GM12878 (cell line): Measurements from ENCODE around the gene RUNDC1. TPM values are rescaled to one million over a fixed set of nuclear protein-coding genes. Genes with fewer than 3 reads are reported as not detected.

ENCODE experiments used
- ATAC-seq: fragments of 200-7000 bp; cut with Tn5 transposase; 3 replicates; pipeline ENCODE4 v1.9.1; 2020; ENCODE audit warnings: mild to moderate bottlenecking, moderate library complexity
- BruUV-seq: library from RNA; stranded (reverse); fragments of 400-500 nt; replicated peaks from 2 replicates; lab custom pipeline; 2021; lab: Mats Ljungman, UMichigan
- CTCF ChIA-PET: fragments of 300-600 bp; sonication (Branson Sonifier 250); formaldehyde crosslinking; extraction: SDS; loops from one replicate; lab custom pipeline; 2021; ENCODE audit warnings: inconsistent platforms; lab: Yijun Ruan, JAX
- POLR2A ChIA-PET: fragments of 350-600 bp; formaldehyde crosslinking; extraction: SDS; loops from one replicate; lab custom pipeline; 2021; ENCODE audit warnings: inconsistent platforms; lab: Charles Lee
- RAD21 ChIA-PET: fragments of 300-600 bp; sonication (Branson Sonifier 250); formaldehyde crosslinking; loops from one replicate; lab custom pipeline; 2023; ENCODE audit warnings: antibody characterized with exemption; ENCODE audit not compliant: unreplicated experiment; lab: Charles Lee
- SMC1A ChIA-PET: fragments of 300-600 bp; sonication (Branson Sonifier 250); formaldehyde crosslinking; loops from one replicate; lab custom pipeline; 2023; ENCODE audit not compliant: unreplicated experiment, uncharacterized antibody; lab: Charles Lee
- DNase-seq: peaks from one replicate; pipeline ENCODE4 v3.0.0-alpha.2; 2011; ENCODE audit warnings: low read depth, low spot score
- FAIRE-seq: peaks from 3 replicates; lab custom pipeline; 2011; peaks lifted over from hg19 to GRCh38; lab: Jason Lieb, UNC
- H2AFZ ChIP-seq: 2 replicates; pipeline ENCODE4 v1.6.0; 2011; ENCODE audit warnings: low read depth, low read length, control low read depth; ENCODE audit not compliant: control insufficient read depth
- H3K27ac ChIP-seq: 2 replicates; pipeline ENCODE4 v1.5.1; 2011; ENCODE audit warnings: control low read depth; ENCODE audit not compliant: control insufficient read depth, insufficient read depth
- H3K27me3 ChIP-seq, 2 experiments: replicated peaks in 1 of 2; 2 replicates each; pipeline versions ENCODE4 v1.6.0 to v1.6.1; 2011; ENCODE audit warnings: low read length in 1 of 2; ENCODE audit not compliant: control insufficient read depth in 2 of 2, insufficient read depth in 2 of 2
- H3K36me3 ChIP-seq, 2 experiments: 2 replicates each; pipeline ENCODE4 v1.5.1; 2011; ENCODE audit warnings: low read length in 1 of 2; ENCODE audit not compliant: control insufficient read depth in 2 of 2, insufficient read depth in 2 of 2
- H3K4me1 ChIP-seq: 2 replicates; pipeline ENCODE4 v1.6.1; 2011; ENCODE audit warnings: mild to moderate bottlenecking, low read length, moderate library complexity, mixed read lengths; ENCODE audit not compliant: control insufficient read depth, insufficient read depth
- H3K4me2 ChIP-seq: 2 replicates; pipeline ENCODE4 v1.6.0; 2011; ENCODE audit warnings: control low read depth; ENCODE audit not compliant: control insufficient read depth, insufficient read depth
- H3K4me3 ChIP-seq: fragments of 200-600 bp; sonication (generic); 2 replicates; pipeline ENCODE4 v1.5.1; 2016
- H3K79me2 ChIP-seq: 2 replicates; pipeline ENCODE4 v1.6.0; 2011; ENCODE audit warnings: low read length; ENCODE audit not compliant: control insufficient read depth, insufficient read depth
- H3K9ac ChIP-seq: 2 replicates; pipeline ENCODE4 v1.8.0; 2011; ENCODE audit warnings: low read length, control low read depth, mixed read lengths; ENCODE audit not compliant: control insufficient read depth, insufficient read depth
- H3K9me3 ChIP-seq: replicated peaks from 3 replicates; pipeline ENCODE4 v1.5.1; 2011; ENCODE audit warnings: mild to moderate bottlenecking, low read length; ENCODE audit not compliant: control insufficient read depth, insufficient read depth
- H4K20me1 ChIP-seq: 2 replicates; pipeline ENCODE4 v1.6.0; 2011; ENCODE audit not compliant: control insufficient read depth, insufficient read depth
- ATF3 ChIP-seq: IDR thresholded peaks from 2 replicates; pipeline ENCODE4 v1.6.1; 2011; ENCODE audit warnings: low read depth, mild to moderate bottlenecking, low read length, moderate library complexity, borderline replicate concordance; ENCODE audit errors: extremely low read depth
- CEBPB ChIP-seq, 2 experiments: fragments of 150-350 bp in 1 of 2; IDR thresholded peaks; 2 replicates each; pipeline ENCODE4 v1.6.1; 2012 to 2014; ENCODE audit warnings: low read depth in 2 of 2, low read length in 2 of 2, borderline replicate concordance in 1 of 2, inconsistent platforms in 1 of 2
- CEBPZ ChIP-seq: fragments of 150-350 bp; IDR thresholded peaks from 2 replicates; pipeline ENCODE4 v1.6.1; 2016; ENCODE audit warnings: low read depth, low read length
- E4F1 ChIP-seq: fragments of 450-650 bp; IDR thresholded peaks from 2 replicates; pipeline ENCODE4 v1.6.1; 2018; ENCODE audit warnings: borderline replicate concordance, mild to moderate bottlenecking; ENCODE audit not compliant: partially characterized antibody
- IRF3 ChIP-seq: fragments of 450-650 bp; IDR thresholded peaks from 2 replicates; pipeline ENCODE4 v1.6.1; 2014; ENCODE audit warnings: mild to moderate bottlenecking
- NR2F1 ChIP-seq: fragments of 450-650 bp; conservative IDR thresholded peaks from 2 replicates; pipeline ENCODE4 v1.6.1; 2017; ENCODE audit warnings: mild to moderate bottlenecking
- PAX5 ChIP-seq: IDR thresholded peaks from 2 replicates; pipeline ENCODE4 v1.6.1; 2011; ENCODE audit warnings: low read depth, low read length, borderline replicate concordance
- RELA ChIP-seq: fragments of 450-650 bp; IDR thresholded peaks from 2 replicates; pipeline ENCODE4 v1.8.0; 2014; ENCODE audit warnings: borderline replicate concordance; ENCODE audit not compliant: partially characterized antibody
- TCF7 ChIP-seq: IDR thresholded peaks from 2 replicates; pipeline ENCODE4 v1.6.1; 2014; ENCODE audit warnings: antibody characterized with exemption, borderline replicate concordance
- USF1 ChIP-seq: IDR thresholded peaks from 2 replicates; pipeline ENCODE4 v1.6.1; 2011; ENCODE audit warnings: borderline replicate concordance, low read depth, mild to moderate bottlenecking, moderate library complexity, mixed read lengths, low read length; ENCODE audit not compliant: insufficient read depth; ENCODE audit errors: extremely low read length
- YY1 ChIP-seq: IDR thresholded peaks from 2 replicates; pipeline ENCODE4 v1.6.1; 2011; ENCODE audit warnings: low read depth, mild to moderate bottlenecking, low read length
- ZNF24 ChIP-seq: fragments of 450-650 bp; IDR thresholded peaks from 2 replicates; pipeline ENCODE4 v1.6.1; 2017; ENCODE audit warnings: antibody characterized with exemption, mild to moderate bottlenecking
- WGBS: methylation state at CpG from one replicate; pipeline ENCODE4 v1.1.6; 2016; ENCODE audit warnings: low lambda C conversion rate; ENCODE audit not compliant: insufficient replicate concordance, insufficient coverage; ENCODE audit errors: missing lambda C conversion rate; 5-methylcytosine and 5-hydroxymethylcytosine counted together
- in situ Hi-C: fragments of 300-500 bp; cut with MboI; formaldehyde crosslinking; loops from 9 replicates; pipeline ENCODE4 v1.14.3; 2018; ENCODE audit warnings: mixed read lengths
- intact Hi-C: fragments of 100-400 bp; cut with micrococcal nuclease; formaldehyde crosslinking; loops from one replicate; pipeline ENCODE4 v1.14.2; 2022; ENCODE audit not compliant: unreplicated experiment
- polyA plus RNA-seq, 11 experiments: library from polyadenylated mRNA; depleted of rRNA in 4 of 11; unstranded in 6 of 11; stranded (reverse) in 5 of 11; fragments of >200 nt; fragmentation: Nextera tagmentation in 4 of 11; fragmentation: Illumina TruSeq in 1 of 11; extraction: Ambion mirVana in 4 of 11; extraction: Trizol in 1 of 11; gene quantifications; 1 replicate in 1 of 11; 2 replicates in 10 of 11; pipeline versions ENCODE4 v1.2.1 to v1.2.3, GENCODE V29; 2011 to 2016; ENCODE audit warnings: inconsistent platforms in 2 of 11, missing spikeins in 2 of 11, low read depth in 1 of 11
- total RNA-seq, 4 experiments: library from RNA; depleted of rRNA in 3 of 4; stranded (reverse); fragments of >200 nt in 3 of 4; fragmentation: Illumina TruSeq in 1 of 4; extraction: Trizol in 1 of 4; gene quantifications; 2 replicates each; pipeline versions ENCODE4 v1.2.1 to v1.2.3, GENCODE V29; 2013 to 2021

RUNDC1 gene
- total and polyA plus RNA-seq, 10 of the 15 experiments (the other 5 are each of a cell fraction or from before 2014, with no cell fraction given): 2.9 to 15.6 (median 8.2) TPM

GRCh38 chr17:43015579-43015978, 35.2 kb downstream of the RUNDC1 start:
- no peak for DNase-seq
- 81% methylated on average over 7 of the region's 9 CpGs for WGBS
- in situ Hi-C loops: no loop called here

More at GRCh38 chr17:43015579-43015978, 35.2 kb downstream of the RUNDC1 start:
- H3K79me2 ChIP-seq: peaks cover under 1% of the 10 kb centered on the region; the same call in 1 of the 2 replicates
- H3K9me3 ChIP-seq: no peaks in the 10 kb centered on the region
- H3K4me2 ChIP-seq: no peak overlapping the region
- no peak for FAIRE-seq
- H3K27ac ChIP-seq: no peak overlapping the region
- H3K9ac ChIP-seq: no peak overlapping the region
- no peak overlapping the region for H2AFZ ChIP-seq
- ChIA-PET SMC1A (no interaction called here), RAD21 (no interaction called here), CTCF (no interaction called here), POLR2A (no interaction called here)
- peaks cover 8 to 17% of the 10 kb centered on the region in 2 experiments for H3K36me3 ChIP-seq
- no peaks in the 10 kb centered on the region for H4K20me1 ChIP-seq
- no peak overlapping the region for H3K4me3 ChIP-seq
- intact Hi-C loops: no loop called here
- 0 out of 2 replicates have a peak, but pooled peaks cover 3% of the 10 kb centered on the region for H3K4me1 ChIP-seq
- no peak for TF ChIP-seq ZNF24
- no peak for TF ChIP-seq RELA
- TF ChIP-seq PAX5: no peak
- no peak for TF ChIP-seq E4F1
- no peak for TF ChIP-seq CEBPZ
- TF ChIP-seq TCF7: no peak
- TF ChIP-seq NR2F1: no peak
- TF ChIP-seq USF1: no peak
- TF ChIP-seq ATF3: no peak
- TF ChIP-seq IRF3: no peak
- no peak for TF ChIP-seq CEBPB (IDR thresholded peaks at IDR 0.05; ENCODE audit: borderline replicate concordance in 1 of 2, low read depth in 2 of 2, low read length in 2 of 2)
- TF ChIP-seq YY1: no peak
- BruUV-seq: no TSS peak
- no peaks in the 10 kb centered on the region for H3K27me3 ChIP-seq
- ATAC-seq: no peak
